ENCODE results near the gene SLC28A3. TPM values are rescaled to one million over a fixed set of nuclear protein-coding genes. Genes with fewer than 3 reads are reported as not detected.

Gene SLC28A3
- total RNA-seq, 1 experiment from 2014 or later, result 4.7 TPM

GRCh38 chr9:84300271-84300670 is 40.3 kb downstream of the SLC28A3 start:
- no peak for DNase-seq (ENCODE audit: low spot score)

- no peak for DNase-seq (ENCODE audit: low spot score)
Observed at GRCh38 chr9:84297162-84297821, 43.3 kb downstream of the SLC28A3 start.

- DNase-seq (ENCODE audit: low spot score), result no peak
Observed at GRCh38 chr9:84296146-84296843, 44.3 kb downstream of the SLC28A3 start.

- DNase-seq (ENCODE audit: low spot score), result no peak
Observed at GRCh38 chr9:84294241-84294950, 46.2 kb downstream of the SLC28A3 start.

GRCh38 chr9:84293001-84293798 is 47.4 kb downstream of the SLC28A3 start:
- no peak for DNase-seq (ENCODE audit: low spot score)

- DNase-seq (ENCODE audit: low spot score), result no peak
Observed at GRCh38 chr9:84285381-84285780, 55.2 kb downstream of the SLC28A3 start.

- no peak for DNase-seq (ENCODE audit: low spot score)
Observed at GRCh38 chr9:84283946-84284345, 56.6 kb downstream of the SLC28A3 start.

GRCh38 chr9:84278130-84278529 is 62.4 kb downstream of the SLC28A3 start:
- no peak for DNase-seq (ENCODE audit: low spot score)

GRCh38 chr9:84277646-84278045 is 62.9 kb downstream of the SLC28A3 start:
- no peak for DNase-seq (ENCODE audit: low spot score)

GRCh38 chr9:84276741-84277140 is 63.8 kb downstream of the SLC28A3 start:
- DNase-seq (ENCODE audit: low spot score), result no peak

- DNase-seq (ENCODE audit: low spot score), result no peak
Observed at GRCh38 chr9:84271921-84272556, 68.5 kb downstream of the SLC28A3 start.

- no peak for DNase-seq (ENCODE audit: low spot score)
Observed at GRCh38 chr9:84271531-84271900, 69.0 kb downstream of the SLC28A3 start.

GRCh38 chr9:84270847-84271530 is 69.6 kb downstream of the SLC28A3 start:
- no peak for DNase-seq (ENCODE audit: low spot score)

- peak; percentile 72 for DNase-seq (ENCODE audit: low spot score)
Observed at GRCh38 chr9:84266087-84266561, 74.4 kb downstream of the SLC28A3 start.

GRCh38 chr9:84264307-84265029 is 76.1 kb downstream of the SLC28A3 start:
- no peak for DNase-seq (ENCODE audit: low spot score)

- peak; percentile 89 for DNase-seq (ENCODE audit: low spot score)
Observed at GRCh38 chr9:84261070-84261746, 79.3 kb downstream of the SLC28A3 start.

GRCh38 chr9:84258371-84258770 is 82.2 kb downstream of the SLC28A3 start:
- DNase-seq (ENCODE audit: low spot score), result no peak

GRCh38 chr9:84255696-84256095 is 84.9 kb downstream of the SLC28A3 start:
- DNase-seq (ENCODE audit: low spot score), result no peak

GRCh38 chr9:84254972-84255371 is 85.6 kb downstream of the SLC28A3 start:
- peak; percentile 41 for DNase-seq (ENCODE audit: low spot score)

Data from HT-29 (cell line).